GM23338 (cell line): Measurements from ENCODE around the gene GAL3ST2. TPM values are rescaled to one million over a fixed set of nuclear protein-coding genes. Genes with fewer than 3 reads are reported as not detected.
"Not testable (repeated sequence)": the region's sequence is repeated elsewhere in the genome, so short reads cannot be mapped to it uniquely, and the experiment has no call there.

Experiments
- ATAC-seq: fragments of 200-7000 bp; cut with Tn5 transposase; 3 replicates; pipeline ENCODE4 v1.9.1; 2020
- DNase-seq: peaks from one replicate; pipeline ENCODE4 v3.0.0-alpha.2; 2015; ENCODE audit warnings: low spot score
- H2AFZ ChIP-seq: fragments of 200-600 bp; sonication (generic); 2 replicates; pipeline ENCODE4 v1.8.0; 2016; ENCODE audit warnings: antibody characterized with exemption, mild to moderate bottlenecking, moderate library complexity
- H3F3A ChIP-seq: fragments of 200-600 bp; sonication (generic); replicated peaks from 2 replicates; pipeline ENCODE4 v1.8.0; 2017; ENCODE audit warnings: antibody characterized with exemption, mixed run types, low read depth
- H3K27ac ChIP-seq: fragments of 200-600 bp; sonication (generic); 2 replicates; pipeline ENCODE4 v1.6.1; 2016; ENCODE audit warnings: low read depth
- H3K27me3 ChIP-seq: fragments of 200-600 bp; sonication (generic); 2 replicates; pipeline ENCODE4 v1.8.0; 2016; ENCODE audit warnings: mild to moderate bottlenecking, mixed run types, moderate library complexity; ENCODE audit not compliant: insufficient read depth
- H3K36me3 ChIP-seq: fragments of 200-600 bp; sonication (generic); 2 replicates; pipeline ENCODE4 v1.8.0; 2016; ENCODE audit warnings: mild to moderate bottlenecking; ENCODE audit not compliant: insufficient read depth
- H3K4me1 ChIP-seq: fragments of 200-600 bp; sonication (generic); 2 replicates; pipeline ENCODE4 v1.8.0; 2016; ENCODE audit warnings: mild to moderate bottlenecking, moderate library complexity; ENCODE audit not compliant: insufficient read depth
- H3K4me2 ChIP-seq: fragments of 200-600 bp; sonication (generic); 2 replicates; pipeline ENCODE4 v1.7.1; 2017; ENCODE audit warnings: mixed run types
- H3K4me3 ChIP-seq: fragments of 200-600 bp; sonication (generic); 2 replicates; pipeline ENCODE4 v1.6.1; 2016; ENCODE audit warnings: mixed run types
- H3K79me2 ChIP-seq: fragments of 200-600 bp; sonication (generic); replicated peaks from 2 replicates; pipeline ENCODE4 v1.8.0; 2017; ENCODE audit warnings: mild to moderate bottlenecking; ENCODE audit not compliant: insufficient read depth
- H3K9me2 ChIP-seq: fragments of 200-600 bp; sonication (generic); 2 replicates; pipeline ENCODE4 v1.8.0; 2017; ENCODE audit not compliant: insufficient read depth
- H4K20me1 ChIP-seq: fragments of 200-600 bp; sonication (generic); replicated peaks from 2 replicates; pipeline ENCODE4 v1.8.0; 2017; ENCODE audit warnings: mild to moderate bottlenecking; ENCODE audit not compliant: insufficient read depth
- H3K27ac Mint-ChIP-seq: 2 replicates; pipeline ENCODE4 v1.8.0; 2020; ENCODE audit warnings: inconsistent platforms, mild to moderate bottlenecking, moderate library complexity, mixed read lengths
- H3K27me3 Mint-ChIP-seq: 3 replicates; pipeline ENCODE4 v1.8.0; 2022; ENCODE audit warnings: low read depth, mild to moderate bottlenecking, moderate library complexity, mixed read lengths, inconsistent platforms; ENCODE audit not compliant: insufficient read depth, poor library complexity
- H3K36me3 Mint-ChIP-seq: 3 replicates; pipeline ENCODE4 v1.8.0; 2021; ENCODE audit warnings: low read depth, mild to moderate bottlenecking, inconsistent platforms, moderate library complexity, mixed read lengths
- H3K4me1 Mint-ChIP-seq: 3 replicates; pipeline ENCODE4 v1.8.0; 2020; ENCODE audit warnings: mild to moderate bottlenecking, inconsistent platforms, mixed read lengths
- H3K4me3 Mint-ChIP-seq: 3 replicates; pipeline ENCODE4 v1.8.0; 2021; ENCODE audit warnings: moderate library complexity, mild to moderate bottlenecking, inconsistent platforms, mixed read lengths
- H3K9me3 Mint-ChIP-seq: 3 replicates; pipeline ENCODE4 v1.8.0; 2020; ENCODE audit warnings: moderate library complexity, mild to moderate bottlenecking, inconsistent platforms, mixed read lengths
- CREB1 ChIP-seq: fragments of 250-450 bp; sonication (Bioruptor Pico); IDR thresholded peaks from 2 replicates; pipeline ENCODE4 v1.5.0; 2020; ENCODE audit warnings: low read depth, mild to moderate bottlenecking, moderate library complexity
- CTCF ChIP-seq, 2 experiments: fragments of 200-600 bp in 1 of 2; sonication (generic) in 1 of 2; conservative IDR thresholded peaks; 2 replicates each; pipeline versions ENCODE4 v1.5.1 to v1.6.1; 2016 to 2017; ENCODE audit warnings: antibody characterized with exemption in 2 of 2, low read depth in 2 of 2, mild to moderate bottlenecking in 2 of 2, moderate library complexity in 1 of 2
- ETS1 ChIP-seq: IDR thresholded peaks from 2 replicates; pipeline ENCODE4 v1.6.1; 2016; ENCODE audit warnings: antibody characterized with exemption
- EZH2phosphoT487 ChIP-seq: fragments of 200-600 bp; sonication (generic); IDR thresholded peaks from one replicate; pipeline ENCODE4 v1.8.1; 2018; ENCODE audit warnings: antibody characterized with exemption; ENCODE audit not compliant: unreplicated experiment
- NANOG ChIP-seq: IDR thresholded peaks from 2 replicates; pipeline ENCODE4 v1.6.1; 2016; ENCODE audit warnings: antibody characterized with exemption, borderline replicate concordance
- POLR2AphosphoS5 ChIP-seq: IDR thresholded peaks from 2 replicates; pipeline ENCODE4 v1.6.1; 2016; ENCODE audit warnings: antibody characterized with exemption, low read depth
- REST ChIP-seq: IDR thresholded peaks from one replicate; pipeline ENCODE4 v1.6.1; 2018; ENCODE audit warnings: antibody characterized with exemption; ENCODE audit not compliant: unreplicated experiment
- STAT1 ChIP-seq: IDR thresholded peaks from one replicate; pipeline ENCODE4 v1.6.1; 2016; ENCODE audit warnings: antibody characterized with exemption; ENCODE audit not compliant: unreplicated experiment
- ZNF114 ChIP-seq: fragments of 250-450 bp; sonication (Bioruptor Pico); IDR thresholded peaks from 2 replicates; pipeline ENCODE4 v1.5.0; 2020; ENCODE audit warnings: mild to moderate bottlenecking, moderate library complexity
- ZNF331 ChIP-seq: fragments of 250-450 bp; sonication (Bioruptor Pico); IDR thresholded peaks from 2 replicates; pipeline ENCODE4 v1.5.0; 2020; ENCODE audit warnings: low read depth, mild to moderate bottlenecking, moderate library complexity
- polyA plus RNA-seq: library from polyadenylated mRNA; unstranded; fragments of >200 nt; fragmentation: Nextera tagmentation; extraction: Ambion mirVana; gene quantifications from 2 replicates; pipeline ENCODE4 v1.2.1, GENCODE V29; 2016
- total RNA-seq: library from RNA; depleted of rRNA; stranded (reverse); fragments of >200 nt; shearing (Covaris generic); gene quantifications from 2 replicates; pipeline ENCODE4 v1.2.3, GENCODE V29; 2014

GAL3ST2 gene
- total and polyA plus RNA-seq, 2 experiments from 2014 or later: 0.19 to 0.24 TPM

- TF ChIP-seq EZH2phosphoT487 (no peak), ZNF114 (no peak), CREB1 (CRISPR knock-in tag) (no peak), STAT1 (no peak), CTCF (conservative IDR thresholded peaks at IDR 0.05; ENCODE audit: low read depth in 2 of 2) (no peak), REST (no peak), ZNF331 (CRISPR knock-in tag) (no peak), POLR2AphosphoS5 (no peak), NANOG (no peak), ETS1 (no peak)
These were observed 34.2 kb upstream of the GAL3ST2 start (continued) for GRCh38 chr2:241742320-241742939.

GRCh38 chr2:241743008-241743407 lies 33.6 kb upstream of the GAL3ST2 start:
- H3K9me2 ChIP-seq, H3K4me3 ChIP-seq, ATAC-seq, H3K4me2 ChIP-seq, H3K27me3 Mint-ChIP-seq, H4K20me1 ChIP-seq, H3K27me3 ChIP-seq, H3F3A ChIP-seq, H3K79me2 ChIP-seq, H3K27ac Mint-ChIP-seq, H2AFZ ChIP-seq, H3K4me3 Mint-ChIP-seq, H3K4me1 Mint-ChIP-seq, H3K4me1 ChIP-seq, H3K27ac ChIP-seq, DNase-seq, H3K9me3 Mint-ChIP-seq, H3K36me3 ChIP-seq: not testable (repeated sequence)
- peaks cover 23% of the 10 kb centered on the region for H3K36me3 Mint-ChIP-seq
